Measurements from ENCODE around the gene PADI4. TPM values are rescaled to one million over a fixed set of nuclear protein-coding genes. Genes with fewer than 3 reads are reported as not detected.

Gene PADI4
- total and polyA plus RNA-seq, 2 of the 4 experiments (the other 2 are of a cell fraction): not detected

DNA sequence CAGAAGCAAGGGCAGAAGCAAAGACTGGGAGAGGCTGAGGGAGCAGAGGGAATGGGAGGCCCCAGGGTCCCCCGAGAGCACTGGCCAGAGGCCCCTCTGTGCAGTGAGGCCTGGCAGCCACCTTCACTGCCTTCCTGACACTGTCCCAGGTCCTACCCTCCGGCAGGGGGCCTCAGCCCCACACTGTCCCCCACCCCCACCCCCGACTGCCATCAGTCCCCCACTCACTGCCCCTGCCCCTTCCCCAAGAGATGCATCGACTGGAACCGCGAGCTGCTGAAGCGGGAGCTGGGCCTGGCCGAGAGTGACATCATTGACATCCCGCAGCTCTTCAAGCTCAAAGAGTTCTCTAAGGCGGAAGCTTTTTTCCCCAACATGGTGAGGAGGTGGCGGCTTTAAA, 51.0 kb downstream of the PADI4 start:
- H2AK5ac ChIP-seq (ENCODE audit: low read depth, low read length): no peak overlapping the region
- 40% methylated on average over 1 of the region's 11 CpGs; no CpG with 5 or more reads in 1 of the 2 experiments for WGBS, 2 experiments (ENCODE audit: extremely low coverage in 2 of 2, insufficient read length in 1 of 2)

More for the DNA sequence above, 51.0 kb downstream of the PADI4 start:
- Histone ChIP-seq H3K36me3 (ENCODE audit: control insufficient read depth, insufficient read depth, low read length) (no peaks in the 10 kb centered on the region), H2BK15ac (ENCODE audit: low read depth, low read length) (no peak overlapping the region), H3K23ac (ENCODE audit: low read depth, low read length) (no peak overlapping the region), H2AFZ (replicated peaks; ENCODE audit: low read length, poor library complexity) (no peak overlapping the region), H2BK120ac (ENCODE audit: low read depth, low read length) (no peak overlapping the region), H3K4me2 (ENCODE audit: low read depth, low read length) (no peak overlapping the region), H3K9ac (ENCODE audit: low read depth, low read length) (no peak overlapping the region), H2AK9ac (replicated peaks; ENCODE audit: low read depth, low read length, poor library complexity) (no peak overlapping the region), H3K4me3 (ENCODE audit: insufficient read depth, low read depth, low read length) (no peak overlapping the region), H4K5ac (ENCODE audit: low read depth, low read length) (no peak overlapping the region), H3K18ac (ENCODE audit: low read depth, low read length) (no peak overlapping the region), H4K8ac (ENCODE audit: low read depth in 2 of 2, low read length in 2 of 2) (no peak overlapping the region), H3K4me1 (ENCODE audit: control insufficient read depth, insufficient read depth, low read length) (no peaks in the 10 kb centered on the region), H3K14ac (replicated peaks; ENCODE audit: low read depth, low read length) (no peak overlapping the region), H3K27ac (ENCODE audit: insufficient read depth, low read length) (no peak overlapping the region), H3K56ac (ENCODE audit: extremely low read depth, insufficient read depth, low read length) (no peak overlapping the region), H4K91ac (ENCODE audit: insufficient read depth, low read depth, low read length) (no peak overlapping the region), H2BK5ac (ENCODE audit: low read depth, low read length, poor library complexity, severe bottlenecking) (no peak overlapping the region), H3K9me3 (ENCODE audit: control insufficient read depth, insufficient read depth, low read length) (no peaks in the 10 kb centered on the region), H4K20me1 (ENCODE audit: insufficient read depth, low read length) (no peaks in the 10 kb centered on the region), H3K4ac (ENCODE audit: low read depth, low read length) (no peak overlapping the region), H2BK20ac (ENCODE audit: low read depth, low read length) (no peak overlapping the region), H3K79me1 (ENCODE audit: low read depth in 1 of 2, low read length in 2 of 2) (no peaks in the 10 kb centered on the region), H3K27me3 (ENCODE audit: control insufficient read depth, insufficient read depth, low read length) (peaks cover 24% of the 10 kb centered on the region), H3K9me1 (ENCODE audit: insufficient read depth, low read length) (no peaks in the 10 kb centered on the region)
- intact Hi-C loops (cut with micrococcal nuclease): no loop called here
- ChIA-PET CTCF (no interaction called here), POLR2A (ENCODE audit: unreplicated experiment) (no interaction called here)
- in situ Hi-C loops (cut with MboI; ENCODE audit: low sequenced_read_pairs): no loop called here
- DNase-seq (no peak), ATAC-seq (ENCODE audit: low read depth) (no peak)
- dilution Hi-C loops (cut with HindIII; ENCODE audit: low sequenced_read_pairs, unreplicated experiment): no loop called here
- no TSS peak for BruUV-seq (replicated peaks)
- TF ChIP-seq, protein P1, sequence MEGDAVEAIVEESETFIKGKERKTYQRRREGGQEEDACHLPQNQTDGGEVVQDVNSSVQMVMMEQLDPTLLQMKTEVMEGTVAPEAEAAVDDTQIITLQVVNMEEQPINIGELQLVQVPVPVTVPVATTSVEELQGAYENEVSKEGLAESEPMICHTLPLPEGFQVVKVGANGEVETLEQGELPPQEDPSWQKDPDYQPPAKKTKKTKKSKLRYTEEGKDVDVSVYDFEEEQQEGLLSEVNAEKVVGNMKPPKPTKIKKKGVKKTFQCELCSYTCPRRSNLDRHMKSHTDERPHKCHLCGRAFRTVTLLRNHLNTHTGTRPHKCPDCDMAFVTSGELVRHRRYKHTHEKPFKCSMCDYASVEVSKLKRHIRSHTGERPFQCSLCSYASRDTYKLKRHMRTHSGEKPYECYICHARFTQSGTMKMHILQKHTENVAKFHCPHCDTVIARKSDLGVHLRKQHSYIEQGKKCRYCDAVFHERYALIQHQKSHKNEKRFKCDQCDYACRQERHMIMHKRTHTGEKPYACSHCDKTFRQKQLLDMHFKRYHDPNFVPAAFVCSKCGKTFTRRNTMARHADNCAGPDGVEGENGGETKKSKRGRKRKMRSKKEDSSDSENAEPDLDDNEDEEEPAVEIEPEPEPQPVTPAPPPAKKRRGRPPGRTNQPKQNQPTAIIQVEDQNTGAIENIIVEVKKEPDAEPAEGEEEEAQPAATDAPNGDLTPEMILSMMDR (conservative IDR thresholded peaks at IDR 0.05; ENCODE audit: low read depth, low read length): no peak
- no peak for TF ChIP-seq POLR2A (IDR thresholded peaks at IDR 0.05; ENCODE audit: low read depth, low read length)
- TF ChIP-seq SMC3 (IDR thresholded peaks at IDR 0.05; ENCODE audit: low read depth, low read length): no peak
- TF ChIP-seq BHLHE40 (IDR thresholded peaks at IDR 0.05; ENCODE audit: low read depth, low read length): no peak
- no peak for TF ChIP-seq MAFK (IDR thresholded peaks at IDR 0.05; ENCODE audit: low read depth, low read length)

Data from IMR-90 (cell line).